GM19351 (cell line): Measurements from ENCODE around the gene SPEF2.

Source experiments
- ATAC-seq: cut with Tn5 transposase; IDR thresholded peaks from one replicate; pipeline ENCODE4 v1.9.1; 2021; ENCODE audit warnings: mild to moderate bottlenecking, moderate library complexity; ENCODE audit not compliant: unreplicated experiment

Gene SPEF2

GRCh38 chr5:35698047-35698808, 80.6 kb downstream of the SPEF2 start:
- no peak for ATAC-seq

- ATAC-seq: no peak
Measured at GRCh38 chr5:35707659-35708058, 90.0 kb downstream of the SPEF2 start.

DNA sequence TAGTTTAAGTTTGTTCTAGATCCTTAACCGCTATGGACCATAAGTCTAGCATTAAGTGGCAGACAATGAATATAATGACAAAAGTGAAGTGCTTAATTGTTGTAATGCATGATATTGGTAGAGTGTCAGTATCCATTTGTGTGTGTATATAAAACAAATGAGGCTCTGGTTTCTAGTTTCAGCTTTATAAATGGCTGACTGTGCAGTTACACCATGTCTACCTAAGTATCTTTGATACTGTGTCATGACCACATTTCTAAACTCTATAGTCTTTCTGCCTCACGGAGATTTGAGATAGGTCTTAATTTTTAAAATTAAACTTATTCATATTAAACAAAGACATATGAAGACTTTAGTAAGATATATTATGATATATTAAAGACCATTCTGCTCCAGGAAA, 92.0 kb downstream of the SPEF2 start:
- ATAC-seq: no peak

- ATAC-seq: no peak
Measured at GRCh38 chr5:35717718-35718117, 100.1 kb downstream of the SPEF2 start.

DNA sequence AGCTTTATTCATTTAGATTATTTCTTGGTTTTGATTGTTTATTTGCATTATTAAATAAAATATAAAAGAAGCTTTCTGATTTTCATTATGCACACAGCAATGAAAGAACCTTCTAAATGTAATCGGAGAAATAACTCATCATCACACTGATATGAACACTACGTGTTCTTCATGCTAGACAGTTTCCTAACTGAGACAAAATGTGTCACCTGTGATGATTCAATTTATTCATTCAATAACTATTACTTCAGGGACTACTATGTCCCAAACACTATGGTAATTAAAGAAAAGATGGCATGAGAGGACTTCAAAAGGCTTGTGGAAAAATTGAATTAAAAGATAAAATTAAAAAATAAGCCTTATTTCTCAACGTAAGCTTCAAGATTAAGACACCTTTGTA, 118.1 kb downstream of the SPEF2 start:
- no peak for ATAC-seq

DNA sequence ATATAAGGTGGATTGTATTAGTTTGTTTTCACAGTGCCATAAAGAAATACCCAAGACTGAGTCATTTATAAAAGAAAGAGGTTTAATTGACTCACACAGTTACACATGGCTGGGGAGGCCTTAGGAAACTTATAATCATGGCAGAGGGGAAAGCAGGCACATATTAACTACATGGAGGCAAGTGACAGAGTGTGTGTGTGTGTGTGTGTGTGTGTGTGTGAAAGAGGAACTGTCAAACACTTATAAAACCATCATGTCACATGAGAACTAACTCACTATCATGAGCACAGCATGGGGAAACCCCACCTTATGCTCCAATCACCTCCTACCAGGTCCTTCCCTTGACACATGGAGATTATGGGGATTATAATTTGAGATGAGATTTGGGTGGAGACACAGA, 118.6 kb downstream of the SPEF2 start:
- no peak for ATAC-seq

DNA sequence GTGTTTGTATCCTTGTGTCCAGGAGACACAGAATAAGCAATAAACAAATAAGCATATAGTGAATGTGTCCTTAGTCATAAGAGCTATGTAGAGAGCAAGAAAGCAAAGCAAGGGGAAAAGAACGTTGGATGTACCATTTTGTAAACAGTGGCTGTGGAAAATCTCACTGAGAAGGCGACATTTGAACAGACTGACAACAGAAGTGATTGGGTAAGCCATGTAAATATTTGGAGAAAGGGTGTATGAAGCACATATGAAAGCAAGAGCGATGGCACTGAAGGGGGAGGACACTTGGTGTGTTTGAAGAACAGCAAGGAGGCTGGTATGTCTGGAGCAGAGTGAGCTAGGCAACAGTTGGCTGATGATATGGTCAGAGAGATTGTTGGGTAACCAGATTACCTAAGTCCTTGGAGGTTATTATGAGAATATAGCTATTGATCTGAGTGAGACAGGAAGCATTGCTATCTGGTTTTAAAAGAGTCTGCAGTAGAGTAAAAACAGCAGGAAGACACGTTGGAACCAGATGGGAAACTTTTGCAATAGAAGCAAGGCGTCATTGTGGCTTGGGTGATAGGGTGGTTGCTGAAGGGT, 123.6 kb downstream of the SPEF2 start:
- no peak for ATAC-seq

DNA sequence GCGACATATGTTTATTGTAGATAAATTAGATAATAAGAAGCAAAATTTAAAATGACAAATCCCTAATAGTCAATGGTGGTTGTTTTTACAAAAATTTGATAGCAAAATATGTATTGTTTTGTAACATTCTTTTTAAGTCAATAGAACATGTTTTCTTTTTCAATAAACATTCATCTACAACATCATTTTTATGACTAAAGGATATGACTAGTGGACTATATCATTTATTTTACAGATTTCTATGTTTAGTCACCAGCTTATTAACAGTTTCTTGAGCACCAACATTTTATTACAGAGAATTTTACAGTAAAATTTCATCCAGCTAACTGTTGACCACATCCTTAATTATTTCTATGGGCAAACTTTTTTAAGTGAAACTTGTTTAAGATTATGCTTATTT, 124.3 kb downstream of the SPEF2 start:
- ATAC-seq: no peak

- ATAC-seq: no peak
Measured at GRCh38 chr5:35743644-35744043, 126.0 kb downstream of the SPEF2 start.

DNA sequence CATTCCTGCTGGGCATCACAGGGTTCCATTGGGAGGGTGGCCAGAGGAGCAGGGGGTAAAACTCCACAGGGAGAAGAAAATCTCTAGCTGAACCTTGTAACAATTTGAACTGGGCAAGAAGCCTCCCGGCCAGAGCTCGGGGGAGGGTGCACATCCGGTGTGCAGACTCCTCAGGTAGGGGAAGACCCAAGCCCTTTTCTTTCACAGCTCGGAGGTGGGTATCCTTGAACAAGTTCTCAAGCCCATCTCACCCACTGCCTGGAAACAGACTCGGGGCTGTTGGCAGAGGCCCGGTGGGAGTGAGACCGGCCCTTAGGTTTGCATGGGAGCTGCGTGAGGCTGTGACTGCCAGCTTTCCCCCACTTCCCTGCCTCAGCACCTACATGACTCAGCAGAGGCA, 127.5 kb downstream of the SPEF2 start:
- ATAC-seq: no peak

GRCh38 chr5:35745660-35746059, 128.0 kb downstream of the SPEF2 start:
- ATAC-seq: no peak

GRCh38 chr5:35752012-35752411, 134.3 kb downstream of the SPEF2 start:
- no peak for ATAC-seq

GRCh38 chr5:35753500-35753899, 135.8 kb downstream of the SPEF2 start:
- ATAC-seq: no peak

- no peak for ATAC-seq
Measured at GRCh38 chr5:35754481-35754880, 136.8 kb downstream of the SPEF2 start.

DNA sequence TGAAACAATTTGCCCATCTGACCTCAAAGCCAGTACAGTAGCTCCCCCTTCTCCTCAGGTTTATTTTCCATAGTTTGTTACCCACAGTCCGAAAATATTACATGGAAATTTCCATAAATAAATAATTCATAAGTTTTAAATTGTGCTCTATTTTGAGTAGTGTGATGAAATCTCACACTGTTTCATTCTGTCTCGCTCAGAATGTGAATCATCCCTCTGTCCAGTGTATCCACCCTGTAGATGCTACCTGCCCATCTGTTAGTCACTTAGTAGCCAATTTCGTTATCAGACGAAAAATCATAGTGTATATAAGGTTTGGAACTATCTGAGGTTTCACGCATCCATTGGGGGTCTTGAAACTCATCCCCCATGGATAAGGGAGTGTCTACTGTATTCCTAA, 138.3 kb downstream of the SPEF2 start:
- ATAC-seq: no peak

DNA sequence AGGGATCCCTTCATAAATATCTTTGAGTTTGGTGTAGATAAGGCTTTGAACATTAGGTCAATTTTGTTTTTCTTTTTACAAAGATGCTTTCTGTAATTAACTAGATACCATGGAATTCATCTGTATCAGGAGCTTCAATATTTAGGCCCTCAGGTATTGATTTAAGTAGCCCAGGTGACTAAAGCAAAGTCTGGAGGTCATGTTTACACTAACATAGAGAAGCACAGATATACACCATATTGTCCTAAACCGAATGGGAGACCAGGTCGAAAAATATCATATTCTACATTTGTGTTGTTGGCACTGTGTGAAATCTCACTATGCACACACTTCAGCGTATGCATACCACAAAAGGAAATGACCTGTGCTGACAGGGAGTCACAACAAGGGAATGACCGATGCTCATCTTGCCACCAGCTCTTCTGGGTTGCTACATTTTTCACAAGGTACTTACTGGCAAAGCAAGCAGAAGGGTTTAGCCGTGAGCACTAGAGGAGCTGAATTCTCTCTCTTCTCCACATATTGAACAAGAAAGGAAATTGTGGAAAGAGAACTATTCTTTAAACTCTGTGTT, 140.6 kb downstream of the SPEF2 start:
- no peak for ATAC-seq

DNA sequence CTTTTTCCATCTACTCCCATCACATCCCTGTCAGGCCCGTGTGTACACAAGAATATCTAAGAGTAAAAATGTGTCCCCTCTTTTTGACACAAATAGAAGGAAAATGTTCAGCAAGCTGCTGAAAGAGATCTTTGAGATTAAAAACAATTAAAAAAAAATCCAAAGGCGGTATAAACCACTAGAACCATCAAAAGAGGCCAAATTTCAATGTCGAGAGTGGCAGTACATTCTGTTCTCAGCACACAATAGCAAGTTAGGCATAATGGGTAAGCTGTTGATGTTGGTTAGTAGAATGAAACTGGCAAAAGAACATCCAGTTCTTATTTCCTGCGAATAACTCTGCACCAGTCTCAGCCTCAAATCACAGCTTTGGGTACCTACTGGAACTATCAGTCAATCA, 143.9 kb downstream of the SPEF2 start:
- no peak for ATAC-seq

DNA sequence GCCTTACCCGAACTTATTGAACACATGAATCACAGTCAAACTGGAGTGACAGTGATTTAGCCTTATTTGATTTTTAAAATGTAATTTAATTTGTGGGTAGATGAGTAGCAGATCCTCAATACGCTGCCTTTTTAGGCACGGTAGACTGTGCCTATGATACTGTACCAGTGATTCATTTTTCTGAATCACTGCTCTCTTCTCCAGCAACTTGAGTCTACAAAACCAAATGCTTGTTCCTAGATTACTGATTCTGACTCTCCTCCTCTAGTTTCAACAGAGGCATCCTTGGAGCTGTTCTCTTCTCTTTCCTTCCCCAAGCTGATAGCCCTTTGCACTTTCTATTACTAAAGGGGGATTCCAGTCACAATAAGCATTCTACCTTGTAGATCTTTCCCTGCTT, 144.7 kb downstream of the SPEF2 start:
- ATAC-seq: no peak

DNA sequence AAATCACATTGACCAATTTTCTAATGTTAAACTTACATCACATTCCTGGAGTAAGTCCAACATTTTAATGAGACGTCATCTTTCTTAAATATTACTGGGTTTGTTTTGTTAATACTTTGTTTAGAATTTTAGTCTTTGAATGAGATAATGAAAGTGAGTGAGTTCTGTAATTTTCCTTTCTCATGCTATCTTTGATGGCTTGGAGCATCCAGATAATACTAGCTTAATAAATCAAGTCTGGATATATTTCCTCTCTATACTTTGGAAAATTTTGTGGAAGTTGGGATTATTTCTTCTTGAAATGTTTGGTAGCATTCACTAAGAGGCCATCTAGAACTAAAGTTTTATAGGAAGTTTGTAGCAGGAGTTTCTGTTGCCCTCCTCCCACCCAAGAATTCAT, 148.3 kb downstream of the SPEF2 start:
- ATAC-seq: no peak

DNA sequence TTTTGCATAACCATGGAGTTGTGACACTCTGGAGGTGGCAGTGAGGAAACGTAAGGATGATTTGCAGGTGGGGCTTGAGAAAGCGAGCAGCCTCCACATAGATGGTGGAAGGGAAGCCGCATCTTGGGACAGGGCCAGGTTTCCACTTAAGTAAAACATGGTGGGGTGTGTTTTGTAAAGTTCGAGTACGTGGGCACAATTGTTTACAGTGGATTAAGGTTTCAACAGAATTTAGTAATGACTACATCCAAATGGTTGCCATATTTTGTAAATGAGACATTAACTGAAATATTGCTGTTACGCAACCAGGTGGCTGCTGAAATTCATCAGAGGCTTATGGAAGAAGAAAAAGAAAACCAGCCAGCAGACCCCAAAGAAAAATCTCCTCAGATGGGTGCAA, 153.6 kb downstream of the SPEF2 start:
- no peak for ATAC-seq

GRCh38 chr5:35771839-35772238, 154.2 kb downstream of the SPEF2 start:
- ATAC-seq: no peak

GRCh38 chr5:35773967-35774366, 156.3 kb downstream of the SPEF2 start:
- ATAC-seq: no peak

- no peak for ATAC-seq
Measured at GRCh38 chr5:35776757-35777156, 159.1 kb downstream of the SPEF2 start.
